Adrenal gland (tissue), 12 donors: ENCODE data around the gene JAZF1. TPM values are rescaled to one million over a fixed set of nuclear protein-coding genes. Genes with fewer than 3 reads are reported as not detected.

Experiments used
- DNase-seq, 7 donors: peaks; one replicate each; pipeline ENCODE4 v3.0.0-alpha.2; 2019 to 2020
- H3K27ac ChIP-seq, 5 donors: fragments of 200-600 bp; sonication (generic) in 4 of 5; 1 replicate in 3 of 5; 2 replicates in 2 of 5; pipeline versions ENCODE4 v1.5.1 to v1.8.0; 2016 to 2020; ENCODE audit warnings: mild to moderate bottlenecking in 1 of 5
- H3K27me3 ChIP-seq: fragments of 200-600 bp; 2 replicates; pipeline ENCODE4 v1.8.0; 2021
- H3K36me3 ChIP-seq, 2 donors: fragments of 200-600 bp; replicated peaks in 1 of 2; 1 replicate in 1 of 2; 2 replicates in 1 of 2; pipeline versions ENCODE4 v1.5.1 to v1.8.0; 2018 to 2022
- H3K4me1 ChIP-seq, 2 donors: fragments of 200-600 bp; replicated peaks in 1 of 2; 1 replicate in 1 of 2; 2 replicates in 1 of 2; pipeline versions ENCODE4 v1.5.1 to v1.8.0; 2018 to 2021
- H3K4me3 ChIP-seq, 4 donors: fragments of 200-600 bp; sonication (generic) in 3 of 4; one replicate each; pipeline ENCODE4 v1.5.1; 2016 to 2018
- H3K9me3 ChIP-seq, 3 donors: fragments of 200-600 bp; sonication (generic) in 1 of 3; replicated peaks in 1 of 3; 1 replicate in 2 of 3; 2 replicates in 1 of 3; pipeline versions ENCODE4 v1.5.1 to v1.8.0; 2016 to 2021
- POLR2A ChIP-seq, 2 donors: fragments of 450-650 bp; IDR thresholded peaks; one replicate each; pipeline ENCODE4 v1.6.1; 2017; ENCODE audit warnings: antibody characterized with exemption in 2 of 2, mild to moderate bottlenecking in 2 of 2, moderate library complexity in 1 of 2
- WGBS, 4 donors: extraction: QIAGEN DNeasy Blood & Tissue Kit in 2 of 4; methylation state at CpG; one replicate each; pipeline versions ENCODE4 v1.1.5 to v1.1.7; 2013 to 2017; 5-methylcytosine and 5-hydroxymethylcytosine counted together
- intact Hi-C, 2 donors: fragments of 100-400 bp; cut with DNase I; formaldehyde crosslinking; loops; one replicate each; pipeline versions ENCODE4 v1.14.1 to v1.15.0; 2022 to 2023
- polyA plus RNA-seq, 3 donors: library from polyadenylated mRNA; stranded (reverse); fragments of 200-250 nt in 2 of 3; fragments of 350-450 nt in 1 of 3; fragmentation: Illumina TruSeq in 1 of 3; extraction: RNeasy Lipid Tissue Mini Kit (QIAGEN cat#74804) in 1 of 3; gene quantifications; one replicate each; pipeline ENCODE4 v1.2.3, GENCODE V29; 2013 to 2014
- total RNA-seq, 9 donors: library from RNA; depleted of rRNA in 4 of 9; stranded (reverse); fragments of >200 nt in 4 of 9; fragments of 120-200 nt in 1 of 9; fragmentation: NEBNext Ultra II Directional in 1 of 9; extraction: Animal tissue kit (Norgen Biotek cat#: 25700) in 1 of 9; gene quantifications; one replicate each; pipeline versions ENCODE4 v1.1.0 to v1.2.4, GENCODE V29; 2013 to 2023
- TF ChIP-seq, protein P1 (sequence below), 6 experiments: fragments of 450-650 bp in 4 of 6; fragments of 200-600 bp in 2 of 6; sonication (generic) in 1 of 6; IDR thresholded peaks; 1 replicate in 5 of 6; 2 replicates in 1 of 6; pipeline versions ENCODE4 v1.5.1 to v1.8.0; 2016 to 2021; ENCODE audit warnings: antibody characterized with exemption in 6 of 6, mild to moderate bottlenecking in 2 of 6, moderate library complexity in 1 of 6
- donor health status: healthy with polysubstance abuse.
- donor health status: Bipolar disorder and iron deficiency.
- donor health status: DM: yes; HTN: yes; CAD: no.
- donor health status: DM: no; HTN: no; CAD: no.
- donor health status: DM: no; HTN: no; CAD: no.
- donor health status: DM: yes; HTN: yes; CAD: no.

The JAZF1 gene
- total and polyA plus RNA-seq, 12 donors, result 18.5 to 192 (median 96.3) TPM

GRCh38 chr7:28096713-28097112 is 83.9 kb downstream of the JAZF1 start:
- peak; percentile 56 to 83 (median 64) for DNase-seq
- 0 to 1% (median 0%) methylated on average over 3 of the region's 3 CpGs for WGBS, 4 donors
- peaks cover 0 to 10% of the 10 kb centered on the region in 2 donors for H3K4me1 ChIP-seq
- peak overlapping the region in 3 of 5 donors; percentile 22 to 46 (median 26) for H3K27ac ChIP-seq
- H3K9me3 ChIP-seq, result no peaks in the 10 kb centered on the region
- TF ChIP-seq POLR2A (IDR thresholded peaks at IDR 0.05), result no peak
- TF ChIP-seq, protein P1, sequence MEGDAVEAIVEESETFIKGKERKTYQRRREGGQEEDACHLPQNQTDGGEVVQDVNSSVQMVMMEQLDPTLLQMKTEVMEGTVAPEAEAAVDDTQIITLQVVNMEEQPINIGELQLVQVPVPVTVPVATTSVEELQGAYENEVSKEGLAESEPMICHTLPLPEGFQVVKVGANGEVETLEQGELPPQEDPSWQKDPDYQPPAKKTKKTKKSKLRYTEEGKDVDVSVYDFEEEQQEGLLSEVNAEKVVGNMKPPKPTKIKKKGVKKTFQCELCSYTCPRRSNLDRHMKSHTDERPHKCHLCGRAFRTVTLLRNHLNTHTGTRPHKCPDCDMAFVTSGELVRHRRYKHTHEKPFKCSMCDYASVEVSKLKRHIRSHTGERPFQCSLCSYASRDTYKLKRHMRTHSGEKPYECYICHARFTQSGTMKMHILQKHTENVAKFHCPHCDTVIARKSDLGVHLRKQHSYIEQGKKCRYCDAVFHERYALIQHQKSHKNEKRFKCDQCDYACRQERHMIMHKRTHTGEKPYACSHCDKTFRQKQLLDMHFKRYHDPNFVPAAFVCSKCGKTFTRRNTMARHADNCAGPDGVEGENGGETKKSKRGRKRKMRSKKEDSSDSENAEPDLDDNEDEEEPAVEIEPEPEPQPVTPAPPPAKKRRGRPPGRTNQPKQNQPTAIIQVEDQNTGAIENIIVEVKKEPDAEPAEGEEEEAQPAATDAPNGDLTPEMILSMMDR (IDR thresholded peaks at IDR 0.05), result peak; percentile 81 to 92 (median 87)
- intact Hi-C loops, result loop anchor here in 1 of 2 donors (10.0 kb wide), 1 partner anchor 902 kb away; no protein-coding TSS in a partner anchor
- no peak overlapping the region for H3K4me3 ChIP-seq
- H3K27me3 ChIP-seq, result no peaks in the 10 kb centered on the region
- no peaks in the 10 kb centered on the region for H3K36me3 ChIP-seq

GRCh38 chr7:28095231-28095630 is 85.4 kb downstream of the JAZF1 start:
- no peak for TF ChIP-seq POLR2A (IDR thresholded peaks at IDR 0.05)
- TF ChIP-seq, protein P1 (IDR thresholded peaks at IDR 0.05), result no peak
- DNase-seq, result no peak
- no peak overlapping the region for H3K4me3 ChIP-seq
- no peak overlapping the region for H3K27ac ChIP-seq
- intact Hi-C loops, result loop anchor here in 1 of 2 donors (10.0 kb wide), 1 partner anchor 900 kb away; no protein-coding TSS in a partner anchor
- no peaks in the 10 kb centered on the region for H3K27me3 ChIP-seq
- peaks cover 0 to 10% of the 10 kb centered on the region in 2 donors for H3K4me1 ChIP-seq
- WGBS, 4 donors, result 77 to 91% (median 90%) methylated on average over 4 of the region's 4 CpGs
- H3K36me3 ChIP-seq, result no peaks in the 10 kb centered on the region
- H3K9me3 ChIP-seq, result no peaks in the 10 kb centered on the region

DNA sequence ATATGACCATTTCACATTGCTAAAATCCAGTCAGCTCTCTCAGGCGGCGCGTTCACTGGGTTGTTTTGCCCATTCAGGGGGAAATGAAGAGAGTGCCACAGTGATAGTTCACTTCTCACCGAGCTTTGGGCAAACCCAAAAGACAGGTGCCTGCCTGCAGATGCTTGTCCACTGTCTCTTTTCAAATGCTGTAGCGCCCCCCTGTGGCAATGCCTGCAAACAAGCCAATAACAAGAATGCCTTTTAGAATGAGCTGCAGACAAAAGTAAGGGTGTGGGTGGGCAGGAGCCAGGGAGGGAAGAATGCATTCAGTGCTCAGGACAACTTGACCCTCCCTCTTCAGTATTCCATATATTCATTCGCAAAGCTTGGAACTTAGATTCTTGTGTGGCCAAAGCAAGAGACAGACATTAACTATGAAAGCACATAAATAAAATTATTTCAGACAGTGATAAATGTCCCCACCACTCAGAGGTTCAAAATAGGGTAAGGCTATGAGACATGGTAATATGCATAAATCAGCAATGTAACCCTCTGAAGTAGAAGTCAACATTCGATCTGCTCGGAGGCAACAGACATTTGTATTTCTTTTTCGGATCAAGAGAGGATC is 86.9 kb downstream of the JAZF1 start:
- intact Hi-C loops, result loop anchor here in 1 of 2 donors (10.0 kb wide), 1 partner anchor 899 kb away; no protein-coding TSS in a partner anchor
- no peaks in the 10 kb centered on the region for H3K27me3 ChIP-seq
- no peak for TF ChIP-seq POLR2A (IDR thresholded peaks at IDR 0.05)
- TF ChIP-seq, protein P1 (IDR thresholded peaks at IDR 0.05), result peak; percentile 49 to 68 (median 59)
- peaks cover 0 to 13% of the 10 kb centered on the region in 2 donors for H3K4me1 ChIP-seq
- WGBS, 4 donors, result 66 to 79% (median 75%) methylated on average over 9 of the region's 9 CpGs
- H3K27ac ChIP-seq, result no peak overlapping the region
- no peak overlapping the region for H3K4me3 ChIP-seq
- H3K36me3 ChIP-seq, result no peaks in the 10 kb centered on the region
- no peaks in the 10 kb centered on the region for H3K9me3 ChIP-seq
- peak; percentile 82 to 93 (median 87) for DNase-seq

GRCh38 chr7:28091190-28091589 is 89.4 kb downstream of the JAZF1 start:
- DNase-seq, result no peak
- no peak for TF ChIP-seq POLR2A (IDR thresholded peaks at IDR 0.05)
- TF ChIP-seq, protein P1 (IDR thresholded peaks at IDR 0.05), result no peak
- intact Hi-C loops, result loop anchor here in 1 of 2 donors (10.0 kb wide), 1 partner anchor 896 kb away; no protein-coding TSS in a partner anchor
- H3K4me1 ChIP-seq, result peaks cover 0 to 9% of the 10 kb centered on the region in 2 donors
- no peaks in the 10 kb centered on the region for H3K9me3 ChIP-seq
- no peaks in the 10 kb centered on the region for H3K36me3 ChIP-seq
- no peak overlapping the region for H3K4me3 ChIP-seq
- H3K27me3 ChIP-seq, result no peaks in the 10 kb centered on the region
- no peak overlapping the region for H3K27ac ChIP-seq
- WGBS, 4 donors, result 76 to 92% (median 86%) methylated on average over 1 of the region's 1 CpG
